HUES6 (cell line): ENCODE data around the gene GALNT17.
A peak's percentile ranks its signal among the peaks of the same experiment; 100 is the strongest.
"Not testable (repeated sequence)": the region's sequence is repeated elsewhere in the genome, so short reads cannot be mapped to it uniquely, and the experiment has no call there.

ENCODE experiments used
- H3K27ac ChIP-seq: 2 replicates; pipeline ENCODE4 v1.7.0; 2013; ENCODE audit warnings: low read depth, mild to moderate bottlenecking, low read length, inconsistent platforms
- H3K27me3 ChIP-seq: 2 replicates; pipeline ENCODE4 v1.6.1; 2013; ENCODE audit warnings: low read length; ENCODE audit not compliant: control insufficient read depth, insufficient read depth
- H3K36me3 ChIP-seq: 2 replicates; pipeline ENCODE4 v1.6.1; 2013; ENCODE audit warnings: low read length; ENCODE audit not compliant: control insufficient read depth, insufficient read depth
- H3K4me1 ChIP-seq: 2 replicates; pipeline ENCODE4 v1.6.1; 2013; ENCODE audit warnings: low read length; ENCODE audit not compliant: control insufficient read depth, insufficient read depth
- H3K4me3 ChIP-seq: 2 replicates; pipeline ENCODE4 v1.5.1; 2013; ENCODE audit warnings: low read depth, low read length
- H3K9ac ChIP-seq: one replicate; pipeline ENCODE4 v1.6.1; 2013; ENCODE audit warnings: mild to moderate bottlenecking, low read length
- H3K9me3 ChIP-seq: 2 replicates; pipeline ENCODE4 v1.6.1; 2013; ENCODE audit warnings: low read depth, low read length; ENCODE audit not compliant: control insufficient read depth, insufficient read depth

GALNT17 gene

GRCh38 chr7:71555758-71556157 is 423.8 kb downstream of the GALNT17 start:
- Histone ChIP-seq H3K4me1 (peaks cover 22% of the 10 kb centered on the region), H3K27ac (no peak overlapping the region), H3K4me3 (no peak overlapping the region), H3K9me3 (peaks cover 2% of the 10 kb centered on the region; the same call in 1 of the 2 replicates), H3K9ac (no peak overlapping the region), H3K36me3 (no peaks in the 10 kb centered on the region), H3K27me3 (no peaks in the 10 kb centered on the region)

DNA sequence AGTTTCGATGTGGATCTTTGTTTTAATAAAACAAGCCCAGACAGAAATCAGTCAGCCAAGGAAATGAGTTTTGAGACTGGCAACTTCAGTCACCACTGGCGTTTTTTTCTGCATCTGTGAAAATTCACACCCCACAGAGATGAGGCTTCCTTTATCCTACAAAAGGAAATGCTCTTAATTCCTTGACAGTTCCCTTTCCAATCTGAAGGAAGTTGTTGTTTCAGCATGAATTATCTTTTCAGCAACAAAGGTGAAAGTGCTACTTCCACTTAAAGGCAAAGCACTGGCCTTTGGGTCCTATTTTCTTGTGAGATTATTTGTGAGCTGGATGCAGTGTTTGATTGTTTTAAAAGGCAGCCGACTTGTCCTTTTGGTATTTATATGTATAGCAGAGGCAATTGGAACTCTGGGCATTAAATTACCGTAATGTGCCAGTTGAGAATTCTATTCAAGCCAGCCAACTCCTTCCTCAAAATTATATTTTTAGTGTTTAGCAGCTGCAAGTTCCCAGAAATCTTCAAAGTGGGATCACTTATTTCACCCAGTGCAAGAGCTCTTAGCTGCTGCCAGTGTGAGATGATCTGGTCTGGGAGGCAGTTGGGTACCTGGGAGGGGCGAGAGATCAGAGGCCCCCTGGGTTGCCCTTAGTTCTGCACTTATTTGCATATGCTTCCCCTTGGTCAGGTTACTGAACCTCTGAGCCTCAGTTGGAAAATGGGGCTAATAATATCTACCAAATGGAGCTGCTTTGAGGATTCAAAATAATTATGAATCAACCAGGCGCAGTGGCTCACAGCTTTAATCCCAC is 427.1 kb downstream of the GALNT17 start:
- H3K27ac ChIP-seq: peak overlapping the region; percentile 76
- no peaks in the 10 kb centered on the region for H3K9me3 ChIP-seq
- peak overlapping the region; percentile 33 for H3K9ac ChIP-seq
- no peak overlapping the region for H3K4me3 ChIP-seq
- H3K27me3 ChIP-seq: no peaks in the 10 kb centered on the region
- no peaks in the 10 kb centered on the region for H3K36me3 ChIP-seq
- H3K4me1 ChIP-seq: peaks cover 22% of the 10 kb centered on the region

GRCh38 chr7:71560354-71560995 is 428.5 kb downstream of the GALNT17 start:
- no peaks in the 10 kb centered on the region for H3K36me3 ChIP-seq
- H3K9me3 ChIP-seq: no peaks in the 10 kb centered on the region
- peaks cover 22% of the 10 kb centered on the region for H3K4me1 ChIP-seq
- H3K9ac ChIP-seq: no peak overlapping the region
- no peak overlapping the region for H3K4me3 ChIP-seq
- H3K27me3 ChIP-seq: no peaks in the 10 kb centered on the region
- no peak overlapping the region for H3K27ac ChIP-seq

- no peaks in the 10 kb centered on the region for H3K9me3 ChIP-seq
- H3K9ac ChIP-seq: no peak overlapping the region
- H3K4me3 ChIP-seq: no peak overlapping the region
These were observed 431.3 kb downstream of the GALNT17 start for GRCh38 chr7:71563276-71563675.

DNA sequence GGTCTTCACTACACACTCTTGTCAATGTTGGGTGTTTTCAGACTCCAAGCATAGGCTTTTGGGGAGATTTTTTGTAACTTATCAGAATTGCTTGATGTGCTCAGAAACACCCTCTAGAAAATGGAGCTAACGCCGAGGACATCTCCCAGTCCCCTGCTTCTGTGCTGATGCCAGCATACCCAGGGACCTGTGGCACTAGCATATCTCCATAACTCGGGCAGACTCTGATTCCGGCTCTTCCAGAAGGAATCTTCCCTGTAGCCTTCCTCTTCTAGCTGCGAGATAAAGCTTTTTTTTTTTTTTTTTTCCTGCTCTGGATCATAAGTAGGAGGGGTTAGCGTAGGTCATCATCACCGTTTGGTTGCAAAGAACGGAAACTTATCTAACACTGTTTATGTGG is 434.4 kb downstream of the GALNT17 start:
- Histone ChIP-seq H3K4me3 (no peak overlapping the region), H3K9ac (no peak overlapping the region), H3K27me3 (no peaks in the 10 kb centered on the region), H3K9me3 (no peaks in the 10 kb centered on the region), H3K4me1 (no peaks in the 10 kb centered on the region), H3K27ac (no peak overlapping the region), H3K36me3 (no peaks in the 10 kb centered on the region)

More at GRCh38 chr7:71563276-71563675, 431.3 kb downstream of the GALNT17 start:
- Histone ChIP-seq H3K27ac (no peak overlapping the region), H3K4me1 (peaks cover 17% of the 10 kb centered on the region), H3K27me3 (no peaks in the 10 kb centered on the region), H3K36me3 (no peaks in the 10 kb centered on the region)

DNA sequence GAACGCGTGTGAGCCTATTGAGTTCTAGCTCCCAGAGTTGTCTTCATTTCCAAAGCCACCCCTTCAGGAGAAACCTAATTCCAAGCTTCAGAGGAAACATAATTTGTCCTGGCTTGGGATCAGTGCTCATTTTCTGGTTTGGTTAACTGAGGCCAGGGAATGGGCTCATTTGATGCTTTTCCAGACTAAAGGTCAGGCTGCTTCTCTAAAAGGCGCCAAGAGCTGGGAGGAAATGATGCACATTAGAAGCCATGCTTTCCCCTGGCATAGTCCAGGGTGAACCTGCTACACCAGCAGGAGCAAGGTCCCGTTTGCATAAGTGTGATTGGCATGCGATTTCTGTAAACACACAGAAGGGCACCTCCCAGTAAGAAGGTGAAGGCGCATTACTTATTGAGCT is 435.0 kb downstream of the GALNT17 start:
- Histone ChIP-seq H3K27me3 (no peaks in the 10 kb centered on the region), H3K4me1 (no peaks in the 10 kb centered on the region), H3K4me3 (no peak overlapping the region), H3K27ac (no peak overlapping the region), H3K9me3 (no peaks in the 10 kb centered on the region), H3K9ac (no peak overlapping the region), H3K36me3 (no peaks in the 10 kb centered on the region)

- Histone ChIP-seq H3K9ac (no peak overlapping the region), H3K27ac (0 out of 2 replicates have a peak overlapping the region, but pooled peaks have one; percentile 31), H3K27me3 (no peaks in the 10 kb centered on the region), H3K36me3 (peaks cover 12% of the 10 kb centered on the region), H3K4me3 (no peak overlapping the region), H3K9me3 (no peaks in the 10 kb centered on the region), H3K4me1 (peaks cover 14% of the 10 kb centered on the region)
These were observed 442.4 kb downstream of the GALNT17 start for GRCh38 chr7:71574153-71574860.

GRCh38 chr7:71580027-71580426 is 448.1 kb downstream of the GALNT17 start:
- Histone ChIP-seq H3K9ac (no peak overlapping the region), H3K36me3 (peaks cover 6% of the 10 kb centered on the region; the same call in 1 of the 2 replicates), H3K9me3 (no peaks in the 10 kb centered on the region), H3K27ac (no peak overlapping the region), H3K4me1 (no peaks in the 10 kb centered on the region), H3K4me3 (no peak overlapping the region), H3K27me3 (no peaks in the 10 kb centered on the region)

GRCh38 chr7:71584256-71584655 is 452.3 kb downstream of the GALNT17 start:
- H3K36me3 ChIP-seq: no peaks in the 10 kb centered on the region
- no peak overlapping the region for H3K27ac ChIP-seq
- no peak overlapping the region for H3K4me3 ChIP-seq
- H3K4me1 ChIP-seq: no peaks in the 10 kb centered on the region
- peaks cover 5% of the 10 kb centered on the region for H3K9me3 ChIP-seq
- H3K27me3 ChIP-seq: no peaks in the 10 kb centered on the region
- no peak overlapping the region for H3K9ac ChIP-seq

DNA sequence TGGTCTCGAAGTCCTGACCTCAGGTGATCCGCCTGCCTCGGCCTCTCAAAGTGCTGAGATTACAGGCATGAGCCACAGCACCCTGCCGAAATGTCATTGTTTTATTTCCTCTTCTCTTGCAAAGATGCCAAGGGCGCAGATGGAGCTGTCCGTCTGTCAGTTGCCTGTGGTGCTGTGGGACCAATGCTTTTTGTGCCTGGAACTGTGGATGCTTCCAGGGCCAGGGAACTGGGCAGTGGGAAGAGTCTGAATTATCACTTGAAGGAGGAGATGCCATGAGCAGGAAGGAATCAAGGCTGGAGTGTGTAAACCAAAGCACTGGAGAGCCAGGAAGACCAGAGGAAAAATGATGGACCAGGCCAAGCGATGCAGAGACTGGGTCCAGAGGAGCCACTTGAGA is 459.9 kb downstream of the GALNT17 start:
- no peak overlapping the region for H3K9ac ChIP-seq
- no peaks in the 10 kb centered on the region for H3K4me1 ChIP-seq
- peaks cover 5% of the 10 kb centered on the region for H3K9me3 ChIP-seq

DNA sequence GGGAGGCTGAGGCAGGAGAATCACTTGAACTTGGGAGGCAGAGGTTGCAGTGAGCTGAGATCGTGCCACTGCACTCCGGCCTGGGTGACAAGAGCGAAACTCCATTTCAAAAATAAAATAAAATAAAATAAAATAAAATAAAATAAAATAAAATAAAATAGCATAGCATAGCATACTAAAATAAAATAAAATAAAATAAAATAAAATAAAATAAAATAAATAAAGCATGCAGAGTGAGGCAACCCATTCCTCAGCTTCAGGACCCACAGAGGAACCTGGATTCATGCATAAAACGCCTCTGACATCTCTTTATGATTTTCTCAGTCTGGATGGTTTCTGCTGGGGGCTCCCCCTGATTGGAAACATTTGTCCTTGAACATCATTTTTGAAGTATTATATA is 460.4 kb downstream of the GALNT17 start:
- not testable (repeated sequence) for H3K27me3 ChIP-seq, H3K4me1 ChIP-seq, H3K4me3 ChIP-seq, H3K9me3 ChIP-seq, H3K36me3 ChIP-seq, H3K9ac ChIP-seq, H3K27ac ChIP-seq

More for the DNA sequence above, 459.9 kb downstream of the GALNT17 start:
- Histone ChIP-seq H3K27me3 (no peaks in the 10 kb centered on the region), H3K4me3 (no peak overlapping the region), H3K36me3 (0 out of 2 replicates have a peak, but pooled peaks cover 3% of the 10 kb centered on the region), H3K27ac (no peak overlapping the region)
